ENCODE results near the gene RPL29. TPM values are rescaled to one million over a fixed set of nuclear protein-coding genes. Genes with fewer than 3 reads are reported as not detected.

The RPL29 gene
- total RNA-seq, 2 experiments from 2014 or later, result 1,417 to 1,432 TPM

DNA sequence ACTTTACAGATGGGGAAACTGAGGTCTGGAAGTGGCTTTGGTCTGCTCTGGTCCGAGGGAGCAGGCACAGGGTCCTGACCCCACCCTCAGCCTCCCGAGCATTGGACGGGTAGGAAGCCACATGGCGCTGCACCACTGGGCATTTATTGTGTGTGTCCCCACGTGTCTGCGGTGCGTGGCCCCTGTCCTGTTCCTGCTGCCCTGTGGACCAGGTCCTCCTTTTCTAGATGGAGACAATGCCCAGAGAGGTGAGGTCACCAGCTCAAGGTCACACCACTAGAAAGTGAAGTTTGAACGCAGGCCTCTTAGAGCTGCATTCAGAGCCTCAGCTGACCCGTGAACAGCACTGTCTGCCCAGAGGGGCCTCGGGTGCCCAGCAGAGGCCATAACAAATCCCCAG is 33.8 kb upstream of the RPL29 start:
- CTCF ChIA-PET, result interaction anchor here (0.6 kb wide), 1 partner anchor 395 kb away, joined by 3 read pairs; no protein-coding TSS in a partner anchor
- POLR2A ChIA-PET, result no interaction called here

- ChIA-PET CTCF (no interaction called here), POLR2A (no interaction called here)
Measured at GRCh38 chr3:52029053-52029452, 33.4 kb upstream of the RPL29 start.

DNA sequence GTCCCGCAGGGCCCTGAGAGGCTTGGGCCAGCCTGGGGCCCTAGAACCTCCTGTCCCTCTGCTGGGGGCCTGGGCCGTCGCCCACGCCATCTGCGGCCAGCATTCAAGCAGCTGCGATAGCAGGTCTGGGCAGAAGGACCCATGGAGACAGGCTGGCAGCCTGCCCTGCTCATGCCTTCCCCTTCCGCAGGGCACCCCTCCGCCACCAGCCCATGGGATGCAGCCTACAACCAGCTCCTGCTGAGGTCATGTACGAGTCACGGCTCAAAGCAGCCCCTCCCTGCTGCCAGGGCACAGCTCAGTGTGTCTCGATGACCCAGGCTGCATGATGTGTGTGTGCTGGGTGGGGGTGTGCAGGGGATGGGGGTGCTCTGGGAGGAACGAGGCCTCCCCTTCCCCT is 32.9 kb upstream of the RPL29 start:
- ChIA-PET POLR2A (no interaction called here), CTCF (interaction anchor here (0.9 kb wide), 1 partner anchor 116 kb away, joined by 3 read pairs; no protein-coding TSS in a partner anchor)

DNA sequence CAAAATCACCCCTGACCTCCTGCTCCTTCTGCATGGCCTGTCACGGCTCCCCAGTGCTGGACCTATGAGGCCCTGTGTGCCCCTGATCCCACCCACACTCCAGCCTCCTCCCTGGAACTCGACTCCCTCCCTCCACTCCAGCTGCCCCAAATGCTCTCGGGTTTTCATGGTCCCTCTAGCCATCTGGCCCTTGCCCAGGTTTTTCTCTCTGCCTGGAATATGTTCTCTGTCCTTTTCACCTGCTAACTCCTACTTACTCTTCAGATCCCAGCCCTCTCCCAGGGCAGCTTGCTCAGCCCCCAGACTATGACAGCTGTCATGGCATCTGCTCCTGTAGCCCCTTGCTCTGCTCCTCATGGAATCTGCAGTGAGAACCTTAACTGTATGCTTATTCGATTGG is 30.3 kb upstream of the RPL29 start:
- CTCF ChIA-PET, result no interaction called here

GRCh38 chr3:52025453-52025852 is 29.8 kb upstream of the RPL29 start:
- CTCF ChIA-PET, result no interaction called here
- POLR2A ChIA-PET, result no interaction called here

More for the DNA sequence above, 30.3 kb upstream of the RPL29 start:
- POLR2A ChIA-PET, result no interaction called here

GRCh38 chr3:52024765-52025452 is 29.2 kb upstream of the RPL29 start:
- ChIA-PET POLR2A (no interaction called here), CTCF (no interaction called here)

GRCh38 chr3:52023860-52024764 is 28.4 kb upstream of the RPL29 start:
- ChIA-PET CTCF (no interaction called here), POLR2A (no interaction called here)

DNA sequence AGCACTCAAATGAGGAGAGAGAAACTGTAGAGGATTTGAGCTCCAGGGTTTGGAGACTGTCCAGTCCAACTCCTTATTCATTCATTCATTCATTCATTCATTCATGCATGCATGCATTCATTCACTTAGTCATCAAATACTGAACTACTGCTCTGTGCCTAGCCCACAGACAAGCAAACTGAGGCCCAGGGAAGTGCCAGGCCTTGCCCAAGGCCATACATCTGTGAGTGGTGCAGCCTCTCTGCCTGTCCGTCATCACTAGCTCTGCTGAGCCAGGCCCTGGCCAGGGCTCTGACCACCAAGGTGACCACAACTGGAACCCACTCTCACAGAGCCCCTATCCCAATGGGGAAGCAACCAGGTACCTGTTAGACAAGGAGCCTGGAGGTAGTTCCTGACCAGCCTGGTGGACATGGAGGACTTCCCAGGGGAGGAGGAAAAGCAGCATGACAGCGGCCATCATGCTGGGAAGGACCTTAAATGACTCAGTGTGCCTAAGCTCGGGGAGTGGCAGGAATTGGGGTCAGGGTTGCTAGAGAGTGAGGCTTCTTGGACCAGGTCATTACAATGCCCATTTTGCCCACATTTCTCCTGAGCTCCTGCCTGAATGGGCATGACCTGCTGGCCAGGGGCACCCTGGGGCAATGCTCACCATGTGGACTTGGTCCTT is 27.5 kb upstream of the RPL29 start:
- CTCF ChIA-PET, result no interaction called here
- POLR2A ChIA-PET, result no interaction called here

- ChIA-PET POLR2A (no interaction called here), CTCF (interaction anchor here (0.7 to 1.4 kb wide), 2 partner anchors 101 to 119 kb away, joined by 3 read pairs; no protein-coding TSS in a partner anchor)
Measured at GRCh38 chr3:52022323-52023100, 26.8 kb upstream of the RPL29 start.

DNA sequence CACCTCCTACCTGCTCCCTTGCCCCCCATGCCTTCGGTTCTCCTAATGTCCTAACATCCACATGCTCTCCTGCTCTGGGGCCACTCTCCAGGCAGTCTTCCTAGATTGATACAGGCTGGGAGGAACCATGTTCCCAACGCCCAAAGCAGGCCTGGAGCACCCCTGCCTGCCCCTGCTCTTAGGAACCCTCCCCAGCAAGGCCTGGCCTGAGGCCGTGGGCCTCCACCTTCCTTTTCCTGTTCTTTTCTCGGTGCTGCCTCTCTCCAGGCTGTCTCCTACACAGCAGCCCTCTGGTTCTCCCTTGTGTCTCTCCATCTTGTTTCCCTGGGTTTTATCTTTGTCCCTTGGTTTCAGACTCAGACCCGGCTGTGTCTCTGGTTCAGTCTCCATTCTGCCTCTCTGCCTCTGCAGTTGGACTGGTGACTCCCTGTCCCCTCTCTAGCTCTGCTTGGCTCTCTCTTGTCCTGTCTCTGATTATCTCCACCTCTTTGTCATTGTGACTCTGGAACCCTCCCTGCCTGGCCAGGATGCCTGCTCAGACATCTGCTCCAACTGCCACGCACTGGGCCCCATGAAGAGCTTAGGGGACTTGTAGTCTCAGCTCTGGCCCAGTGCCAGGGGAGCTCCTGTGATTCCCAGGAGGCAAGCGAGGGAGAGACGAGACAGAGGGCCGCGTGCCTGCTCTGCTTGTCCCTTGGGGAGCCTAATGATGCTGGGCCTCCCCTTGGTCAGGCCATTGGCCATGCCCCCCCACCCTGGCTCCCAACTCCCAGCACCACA is 26.0 kb upstream of the RPL29 start:
- POLR2A ChIA-PET, result interaction anchor here (0.6 kb wide), 1 partner anchor 26 kb away, joined by 3 read pairs; the partner anchor contains the start of gene RPL29
- CTCF ChIA-PET, result interaction anchor here (0.7 to 1.4 kb wide), 2 partner anchors 102 to 120 kb away, joined by 3 read pairs; no protein-coding TSS in a partner anchor

- ChIA-PET POLR2A (no interaction called here), CTCF (interaction anchor here (1.4 kb wide), 1 partner anchor 102 kb away, joined by 3 read pairs; no protein-coding TSS in a partner anchor)
Measured at GRCh38 chr3:52020796-52021195, 25.1 kb upstream of the RPL29 start.

GRCh38 chr3:52019352-52020080 is 23.8 kb upstream of the RPL29 start:
- ChIA-PET CTCF (interaction anchor here (1.0 kb wide), 1 partner anchor 34 kb away, joined by 3 read pairs; no protein-coding TSS in a partner anchor), POLR2A (no interaction called here)

GRCh38 chr3:52018319-52019000 is 22.8 kb upstream of the RPL29 start:
- ChIA-PET CTCF (no interaction called here), POLR2A (no interaction called here)

DNA sequence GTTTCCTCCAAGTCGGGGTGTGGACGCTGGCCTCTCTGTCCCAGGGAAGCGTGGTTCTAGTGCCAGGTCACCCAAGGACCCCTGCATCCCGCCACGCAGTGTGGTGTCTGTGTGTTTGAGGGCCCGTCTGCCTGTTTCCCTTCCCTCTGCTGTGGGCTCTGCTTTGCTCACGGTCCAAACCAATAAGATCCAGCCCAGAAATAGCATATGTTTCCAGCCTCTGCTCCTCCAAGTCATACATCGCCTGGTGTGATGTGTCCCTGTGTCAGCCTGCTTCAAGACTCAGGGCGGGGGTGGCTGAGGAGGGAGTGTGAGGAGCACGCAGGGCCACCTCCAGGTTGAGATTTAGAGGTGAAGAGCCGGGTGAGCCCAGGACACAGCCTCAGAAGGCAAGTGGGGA is 21.9 kb upstream of the RPL29 start:
- CTCF ChIA-PET, result interaction anchor here (0.9 kb wide), 1 partner anchor 16 kb away, joined by 3 read pairs; no protein-coding TSS in a partner anchor

DNA sequence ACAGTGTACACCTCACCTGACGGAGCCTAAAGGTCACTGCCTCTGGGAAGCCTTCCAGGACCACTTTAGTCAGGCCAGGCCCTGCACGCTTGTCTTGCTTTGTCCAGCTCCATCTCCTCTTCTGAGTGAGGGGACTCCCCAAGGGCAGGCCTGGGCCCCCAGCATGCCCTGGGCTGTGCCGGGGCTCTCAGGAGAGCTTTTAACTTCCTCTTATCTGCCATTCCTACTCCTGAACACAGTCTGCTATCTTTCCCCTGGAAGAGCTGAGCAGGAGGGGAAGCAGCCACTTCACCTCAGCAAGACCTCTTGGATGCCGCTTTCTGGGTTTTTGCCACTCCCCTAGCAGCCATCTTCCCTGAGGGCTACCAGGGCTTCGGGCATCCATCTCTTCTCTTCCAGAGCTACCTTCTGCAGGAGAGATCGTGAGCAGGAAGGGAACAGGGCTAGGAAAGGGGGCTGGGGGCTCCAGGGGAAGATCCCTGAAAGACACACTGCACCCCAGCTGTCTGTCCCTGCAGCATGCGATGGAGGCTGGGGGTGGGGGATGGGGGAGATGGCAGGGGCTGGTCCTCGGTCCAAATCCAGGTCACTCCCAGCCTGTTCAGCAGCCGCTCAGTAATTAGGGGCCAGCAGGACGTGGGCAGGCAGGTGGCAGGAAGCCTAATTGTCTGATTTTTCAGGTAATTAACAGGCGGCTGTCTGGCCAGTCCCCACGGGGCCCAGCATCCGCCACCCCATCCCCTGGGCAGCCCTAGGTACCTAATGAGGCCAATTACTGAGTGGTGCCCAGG is 19.9 kb upstream of the RPL29 start:
- ChIA-PET CTCF (no interaction called here), POLR2A (no interaction called here)

More for the DNA sequence above, 21.9 kb upstream of the RPL29 start:
- POLR2A ChIA-PET, result no interaction called here

GRCh38 chr3:52014613-52015012 is 18.9 kb upstream of the RPL29 start:
- ChIA-PET POLR2A (no interaction called here), CTCF (no interaction called here)
